ENCODE measurements around the gene FAM3C.

Gene FAM3C

DNA sequence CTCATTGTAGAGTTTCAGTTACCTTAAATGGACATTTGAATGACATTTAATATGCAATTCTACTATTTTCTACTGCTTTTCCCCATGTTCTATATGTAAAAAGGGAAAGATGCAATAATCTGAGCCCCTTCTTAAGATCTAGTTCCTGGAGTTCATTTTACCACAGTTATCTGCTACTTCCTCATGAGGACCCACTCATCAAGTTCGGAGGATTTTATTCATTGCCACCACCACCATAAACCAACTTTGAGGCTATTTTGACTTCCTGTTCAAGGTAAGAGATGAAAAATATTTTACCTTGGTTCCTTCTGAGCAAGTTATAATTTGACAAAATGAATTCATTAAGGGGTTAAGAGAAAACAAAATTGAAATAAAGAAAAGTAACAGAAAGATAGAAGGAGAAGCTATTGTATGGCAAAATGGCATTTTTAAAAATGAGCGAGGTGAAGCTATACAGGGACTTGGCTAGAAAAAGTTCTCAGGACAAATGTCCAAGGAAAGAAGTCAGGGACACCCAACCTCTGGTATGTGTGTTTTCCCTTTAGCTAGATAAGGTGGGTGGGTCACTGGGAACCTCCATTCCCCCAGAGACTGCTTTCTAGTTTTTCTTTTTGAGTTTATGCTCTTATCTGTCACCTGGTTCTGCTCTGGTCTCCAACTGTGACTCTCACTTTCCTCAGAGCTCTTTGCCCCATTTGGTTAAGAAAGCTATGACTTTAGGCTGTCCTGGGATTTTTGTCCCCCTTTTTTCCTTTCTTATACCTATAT, 14.9 kb upstream of the FAM3C start:
- no peak for DNase-seq

- DNase-seq: no peak
These were observed 10.8 kb upstream of the FAM3C start for GRCh38 chr7:121406944-121407343.

DNA sequence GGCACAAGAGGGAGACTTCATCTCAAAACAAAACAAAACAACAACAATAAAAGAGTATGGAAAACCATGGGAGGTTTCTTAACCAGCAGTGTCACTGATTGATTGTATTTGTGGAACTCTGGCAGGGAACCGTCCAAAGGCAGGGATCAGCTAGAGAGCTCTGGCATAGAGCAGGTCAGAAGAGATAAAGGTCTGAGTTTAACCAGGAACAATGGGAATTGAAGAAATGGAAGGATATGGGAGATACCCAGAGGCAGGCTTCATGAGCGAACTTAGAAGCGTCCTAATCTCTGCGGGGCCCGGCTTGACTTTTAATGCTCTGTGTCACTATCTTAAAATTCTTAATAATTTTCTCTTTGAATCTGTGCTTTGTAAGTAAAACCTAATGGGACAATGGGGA, 10.4 kb upstream of the FAM3C start:
- no peak for DNase-seq

GRCh38 chr7:121404348-121404747, 8.2 kb upstream of the FAM3C start:
- no peak for DNase-seq

GRCh38 chr7:121402701-121403100, 6.6 kb upstream of the FAM3C start:
- no peak for DNase-seq

DNA sequence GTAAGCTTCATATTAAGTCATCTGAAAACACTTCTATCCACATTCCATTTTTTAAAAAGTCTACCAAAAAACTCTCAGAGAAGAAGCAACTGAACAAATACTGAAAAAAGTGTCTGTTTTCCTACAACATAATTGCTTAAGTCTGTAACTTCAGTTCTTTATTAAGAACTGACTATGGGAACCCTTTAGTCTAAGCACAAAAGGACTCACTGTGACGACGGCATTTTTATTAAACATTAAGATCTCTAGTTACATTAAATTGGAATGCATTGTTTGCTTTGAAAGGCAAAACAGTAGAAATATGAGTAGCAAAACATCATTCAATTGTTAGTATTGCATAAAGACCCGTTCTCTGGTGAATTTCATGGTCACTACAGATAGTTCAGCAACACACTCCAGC, 5.8 kb upstream of the FAM3C start:
- no peak for DNase-seq

GRCh38 chr7:121398246-121398645, 2.1 kb upstream of the FAM3C start:
- no peak for DNase-seq

DNA sequence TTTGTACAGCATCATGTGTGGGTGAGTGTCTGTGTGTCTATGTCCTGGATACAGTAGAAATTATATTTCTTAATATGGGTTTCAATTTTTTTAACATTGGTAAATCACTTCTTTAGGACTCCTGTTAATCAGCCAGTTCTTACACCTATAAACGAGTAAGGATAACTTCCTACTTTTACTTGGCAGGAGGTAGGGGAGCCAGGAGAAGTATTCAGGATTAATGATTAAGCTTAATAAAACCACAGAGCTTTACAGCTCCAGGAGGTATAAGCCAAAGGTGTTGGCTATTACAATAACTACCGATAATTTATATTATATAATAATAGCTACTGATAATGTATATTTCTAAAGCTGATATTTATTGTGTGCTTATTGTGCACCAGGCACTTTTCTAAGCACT, 1.7 kb upstream of the FAM3C start:
- DNase-seq: no peak

DNA sequence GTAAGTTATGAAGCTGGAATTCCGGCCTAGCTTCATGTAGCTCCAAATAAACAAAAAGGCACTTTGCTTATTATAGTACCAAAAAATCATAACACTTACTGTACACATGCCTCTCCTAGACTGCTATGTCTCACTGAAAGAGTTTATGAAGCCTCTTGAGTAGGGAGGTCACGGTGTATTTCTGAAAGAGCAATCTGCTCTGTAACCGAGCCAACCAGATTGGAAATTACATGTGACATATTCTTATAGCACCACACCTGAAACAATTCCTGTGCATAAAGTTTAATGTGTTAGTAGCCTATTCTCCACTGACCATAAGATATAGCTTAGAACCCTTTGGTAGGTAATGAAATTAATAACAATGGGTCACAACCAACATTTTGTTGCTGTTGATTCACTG, 1.3 kb upstream of the FAM3C start:
- DNase-seq: no peak

- no peak for DNase-seq
These were observed 581 bp downstream of the FAM3C start for GRCh38 chr7:121395494-121395960.

DNA sequence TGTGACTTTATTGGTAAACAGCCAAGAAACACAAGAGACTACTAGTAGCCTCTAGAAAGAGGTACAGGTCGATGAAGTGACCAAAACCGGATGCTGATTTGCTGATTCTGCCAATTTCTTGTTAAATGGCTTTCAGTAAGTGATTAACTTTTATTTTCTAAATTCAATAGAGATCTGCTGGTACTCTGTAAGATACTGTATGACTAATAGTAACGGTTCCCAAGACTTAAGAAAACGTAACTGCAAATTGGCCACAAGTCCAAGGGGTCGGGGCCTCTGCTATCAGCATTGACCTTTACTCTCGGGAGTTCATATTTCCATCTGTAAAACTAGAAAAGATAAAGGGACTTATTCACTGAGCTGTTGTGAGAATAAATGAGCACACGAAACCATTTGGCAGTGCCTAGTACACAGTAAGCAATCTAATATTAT, 1.4 kb downstream of the FAM3C start:
- no peak for DNase-seq

DNA sequence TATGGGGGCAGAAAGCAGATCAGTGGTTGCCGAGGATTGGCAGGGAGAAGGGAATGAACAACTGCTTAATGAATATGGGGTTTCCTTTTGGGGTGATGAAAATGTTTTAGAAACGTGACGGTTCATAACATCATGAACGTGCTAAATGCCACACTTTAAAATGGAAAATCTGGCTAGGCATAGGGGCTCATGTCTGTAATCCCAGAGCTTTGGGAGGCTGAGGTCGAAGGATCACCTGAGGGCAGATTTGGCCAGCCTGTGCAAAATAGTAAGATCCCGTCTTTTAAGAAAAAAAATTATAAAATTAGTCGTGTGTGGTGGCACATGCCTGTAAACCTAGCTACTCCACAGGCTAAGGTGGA, 3.1 kb downstream of the FAM3C start:
- no peak for DNase-seq

- DNase-seq: no peak
These were observed 3.7 kb downstream of the FAM3C start for GRCh38 chr7:121392277-121393004.

- no peak for DNase-seq
These were observed 4.4 kb downstream of the FAM3C start for GRCh38 chr7:121391686-121392085.

- no peak for DNase-seq
These were observed 5.5 kb downstream of the FAM3C start for GRCh38 chr7:121390617-121391016.

- no peak for DNase-seq
These were observed 6.0 kb downstream of the FAM3C start for GRCh38 chr7:121390109-121390508.

DNA sequence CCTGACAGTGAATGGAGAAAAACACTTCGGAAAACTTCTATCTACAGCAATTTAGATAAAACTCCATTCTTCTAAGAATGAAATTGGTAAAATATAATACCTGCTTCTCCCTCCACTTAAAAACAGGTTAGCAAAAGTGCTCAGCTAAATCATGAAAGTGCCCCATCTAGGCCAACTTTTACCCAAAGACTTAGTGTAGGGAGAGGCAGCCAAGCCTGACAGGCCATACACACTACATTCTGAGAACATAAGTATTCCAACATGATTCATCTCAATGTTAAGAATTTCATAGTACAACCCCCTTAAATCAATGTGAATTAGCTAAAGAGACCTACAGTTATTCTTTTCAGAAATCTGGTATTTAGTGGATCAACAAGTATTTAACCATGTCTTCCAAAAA, 7.2 kb downstream of the FAM3C start:
- DNase-seq: no peak

GRCh38 chr7:121385800-121386179, 10.3 kb downstream of the FAM3C start:
- DNase-seq: no peak

DNA sequence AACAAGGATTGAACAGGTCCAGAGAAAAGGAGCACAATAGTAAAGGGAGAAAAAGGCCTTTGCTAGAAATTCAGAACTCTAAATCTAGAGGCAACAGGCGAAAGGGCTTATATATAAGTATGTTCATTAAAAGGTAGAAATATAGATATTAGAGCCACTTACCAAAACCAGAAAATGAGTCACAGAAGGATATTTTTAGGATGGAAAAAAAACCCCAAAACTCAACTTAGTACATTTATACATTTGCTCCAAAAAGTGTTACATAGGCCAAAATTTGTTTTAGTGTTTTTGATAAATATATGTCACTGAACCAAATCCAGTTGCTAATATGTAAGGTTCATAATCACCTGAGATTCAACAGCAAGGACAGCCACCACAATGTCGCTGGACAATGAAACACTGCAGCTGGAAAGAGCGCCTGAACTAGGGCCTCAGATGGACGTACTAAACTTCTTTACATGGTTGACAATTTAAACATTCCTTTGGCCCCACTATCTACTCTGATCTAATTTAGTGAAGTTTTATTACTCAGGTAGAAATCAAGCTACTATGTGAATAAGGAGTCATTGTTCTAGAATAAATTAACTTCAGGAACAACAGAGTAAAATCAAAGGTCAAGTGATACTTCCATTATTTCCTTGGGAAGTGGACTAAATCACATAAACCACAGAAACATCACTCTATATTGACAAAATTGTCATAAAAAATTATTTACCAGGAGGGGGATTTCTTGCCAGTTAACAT, 10.9 kb downstream of the FAM3C start:
- no peak for DNase-seq

DNA sequence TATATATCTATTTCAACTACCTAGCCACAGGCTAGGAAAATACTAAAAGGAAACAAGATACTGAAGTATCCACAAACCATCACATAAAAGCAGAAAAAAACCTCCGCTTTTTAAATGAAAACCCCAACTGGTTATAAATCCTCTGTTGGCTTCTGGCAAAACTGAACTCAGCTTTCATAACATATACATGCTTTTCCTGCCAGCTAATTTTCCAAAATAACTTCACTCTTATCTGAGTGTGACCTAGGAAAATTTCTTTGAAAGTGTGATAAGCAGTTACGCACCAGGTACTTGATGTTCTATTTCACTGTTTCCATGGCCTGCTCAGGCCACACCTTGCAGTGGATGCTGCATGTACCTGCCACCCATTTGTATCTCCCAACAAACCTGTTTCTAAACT, 11.8 kb downstream of the FAM3C start:
- no peak for DNase-seq

DNA sequence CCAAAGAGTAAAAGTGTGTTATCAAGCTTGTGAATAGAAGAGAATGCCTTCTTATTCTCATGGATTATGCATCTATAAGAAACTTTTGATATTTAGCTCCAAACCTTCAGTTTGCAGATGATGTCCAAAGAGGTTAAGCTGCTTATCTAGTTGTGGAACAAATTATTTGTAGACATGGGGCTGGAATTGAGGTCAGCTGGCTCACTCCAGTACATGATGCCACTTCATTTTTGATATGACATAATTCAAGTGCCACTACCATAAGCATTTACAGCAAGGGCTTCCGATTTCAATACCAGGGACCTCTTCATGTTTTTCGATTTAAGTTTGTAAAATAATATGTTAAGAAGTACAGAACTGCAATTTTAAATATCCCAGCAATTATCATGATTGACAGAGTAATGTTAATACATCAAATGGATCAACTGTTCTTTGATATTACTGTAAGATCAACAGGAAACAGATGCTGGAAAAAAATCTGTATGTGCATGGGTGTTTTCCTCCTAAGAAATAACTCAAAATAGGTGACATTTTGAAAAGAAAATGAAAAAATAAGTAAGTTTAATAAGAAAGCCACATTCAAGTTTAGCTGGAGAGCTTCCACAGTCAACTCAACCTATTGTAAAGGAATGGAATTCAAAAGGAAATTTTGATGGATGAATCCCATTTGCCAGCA, 12.7 kb downstream of the FAM3C start:
- no peak for DNase-seq

GRCh38 chr7:121382473-121382872, 13.6 kb downstream of the FAM3C start:
- DNase-seq: no peak

DNA sequence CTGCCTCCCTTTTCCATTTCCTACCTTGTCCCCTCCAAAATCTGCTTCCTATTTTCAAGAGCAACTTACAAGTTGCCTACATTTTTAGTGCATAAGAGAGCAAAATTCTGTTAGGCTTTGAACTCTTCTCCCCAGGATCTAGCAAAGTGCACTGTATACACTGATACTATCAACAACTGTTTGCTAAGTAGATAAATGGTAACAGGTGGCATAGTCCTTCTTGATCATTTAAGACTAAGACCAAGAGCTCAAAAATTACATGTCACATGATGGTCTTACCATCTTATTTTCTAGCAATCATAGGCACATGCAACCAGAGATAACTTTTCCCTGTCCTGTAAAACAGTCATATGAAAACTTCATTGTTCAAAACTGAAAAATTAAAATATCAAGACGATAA, 16.2 kb downstream of the FAM3C start:
- DNase-seq: no peak

Measured in NCI-H187 treated with DMSO at 0.1 percent for 48 hours (cell line).